Lower leg skin (tissue), 3 donors: ENCODE measurements around the gene LSMEM2.

Experiments used
- POLR2A ChIP-seq, 2 donors: fragments of 450-650 bp; IDR thresholded peaks; one replicate each; pipeline ENCODE4 v1.6.1; 2016 to 2017; ENCODE audit warnings: antibody characterized with exemption in 2 of 2, mild to moderate bottlenecking in 1 of 2, moderate library complexity in 1 of 2
- TF ChIP-seq, protein P1 (sequence below), 3 donors: fragments of 450-650 bp; IDR thresholded peaks; one replicate each; pipeline ENCODE4 v1.5.1; 2016; ENCODE audit warnings: antibody characterized with exemption in 3 of 3, mild to moderate bottlenecking in 3 of 3, moderate library complexity in 2 of 3

DNA sequence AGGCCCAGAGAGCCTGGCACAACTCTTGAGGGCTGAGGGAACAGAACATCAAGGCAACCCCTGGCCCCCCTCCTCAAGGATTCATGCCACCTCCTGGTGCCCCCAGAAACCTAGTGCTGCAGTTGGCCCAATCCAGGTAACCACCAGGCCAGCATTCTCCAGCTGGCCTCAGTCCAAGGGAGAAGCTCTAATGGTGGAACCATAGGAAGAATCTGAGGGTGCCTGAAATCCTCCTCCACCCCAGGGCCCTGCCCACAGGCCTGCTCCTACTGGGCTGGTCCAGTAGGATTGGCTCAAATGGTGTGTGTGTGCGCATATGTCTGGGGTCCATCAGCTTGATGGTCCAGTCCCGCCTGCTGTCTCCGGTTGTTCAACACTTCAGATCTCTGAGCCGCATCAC lies 35.9 kb downstream of the LSMEM2 start:
- TF ChIP-seq, protein P1, sequence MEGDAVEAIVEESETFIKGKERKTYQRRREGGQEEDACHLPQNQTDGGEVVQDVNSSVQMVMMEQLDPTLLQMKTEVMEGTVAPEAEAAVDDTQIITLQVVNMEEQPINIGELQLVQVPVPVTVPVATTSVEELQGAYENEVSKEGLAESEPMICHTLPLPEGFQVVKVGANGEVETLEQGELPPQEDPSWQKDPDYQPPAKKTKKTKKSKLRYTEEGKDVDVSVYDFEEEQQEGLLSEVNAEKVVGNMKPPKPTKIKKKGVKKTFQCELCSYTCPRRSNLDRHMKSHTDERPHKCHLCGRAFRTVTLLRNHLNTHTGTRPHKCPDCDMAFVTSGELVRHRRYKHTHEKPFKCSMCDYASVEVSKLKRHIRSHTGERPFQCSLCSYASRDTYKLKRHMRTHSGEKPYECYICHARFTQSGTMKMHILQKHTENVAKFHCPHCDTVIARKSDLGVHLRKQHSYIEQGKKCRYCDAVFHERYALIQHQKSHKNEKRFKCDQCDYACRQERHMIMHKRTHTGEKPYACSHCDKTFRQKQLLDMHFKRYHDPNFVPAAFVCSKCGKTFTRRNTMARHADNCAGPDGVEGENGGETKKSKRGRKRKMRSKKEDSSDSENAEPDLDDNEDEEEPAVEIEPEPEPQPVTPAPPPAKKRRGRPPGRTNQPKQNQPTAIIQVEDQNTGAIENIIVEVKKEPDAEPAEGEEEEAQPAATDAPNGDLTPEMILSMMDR (IDR thresholded peaks at IDR 0.05) = no peak
- no peak for TF ChIP-seq POLR2A (IDR thresholded peaks at IDR 0.05)
